AG04449 (cell line): Measurements from ENCODE around the gene DCTPP1.
"Not testable (repeated sequence)": the region's sequence is repeated elsewhere in the genome, so short reads cannot be mapped to it uniquely, and the experiment has no call there.

Experiments used
- CTCF ChIA-PET: fragments of 350-600 bp; formaldehyde crosslinking; extraction: SDS; loops from one replicate; lab custom pipeline; 2021; ENCODE audit warnings: antibody characterized with exemption; lab: Yijun Ruan, JAX
- POLR2A ChIA-PET: fragments of 400-600, 350-600 bp; formaldehyde crosslinking; extraction: SDS; loops from one replicate; lab custom pipeline; 2020; ENCODE audit warnings: antibody characterized with exemption, inconsistent platforms; lab: Yijun Ruan, JAX
- DNase-seq: peaks from one replicate; pipeline ENCODE4 v3.0.0-alpha.2; 2010; ENCODE audit warnings: low read depth, low spot score
- H3K4me3 ChIP-seq: 2 replicates; pipeline ENCODE4 v1.5.1; 2011; ENCODE audit warnings: low read depth, mild to moderate bottlenecking, control low read depth, low read length
- TF ChIP-seq, protein P1 (sequence below): IDR thresholded peaks from one replicate; pipeline ENCODE4 v1.5.1; 2011; ENCODE audit warnings: mild to moderate bottlenecking, moderate library complexity, low read length, control low read depth, inconsistent platforms; ENCODE audit not compliant: insufficient read depth; ENCODE audit errors: missing control alignments

Gene DCTPP1

DNA sequence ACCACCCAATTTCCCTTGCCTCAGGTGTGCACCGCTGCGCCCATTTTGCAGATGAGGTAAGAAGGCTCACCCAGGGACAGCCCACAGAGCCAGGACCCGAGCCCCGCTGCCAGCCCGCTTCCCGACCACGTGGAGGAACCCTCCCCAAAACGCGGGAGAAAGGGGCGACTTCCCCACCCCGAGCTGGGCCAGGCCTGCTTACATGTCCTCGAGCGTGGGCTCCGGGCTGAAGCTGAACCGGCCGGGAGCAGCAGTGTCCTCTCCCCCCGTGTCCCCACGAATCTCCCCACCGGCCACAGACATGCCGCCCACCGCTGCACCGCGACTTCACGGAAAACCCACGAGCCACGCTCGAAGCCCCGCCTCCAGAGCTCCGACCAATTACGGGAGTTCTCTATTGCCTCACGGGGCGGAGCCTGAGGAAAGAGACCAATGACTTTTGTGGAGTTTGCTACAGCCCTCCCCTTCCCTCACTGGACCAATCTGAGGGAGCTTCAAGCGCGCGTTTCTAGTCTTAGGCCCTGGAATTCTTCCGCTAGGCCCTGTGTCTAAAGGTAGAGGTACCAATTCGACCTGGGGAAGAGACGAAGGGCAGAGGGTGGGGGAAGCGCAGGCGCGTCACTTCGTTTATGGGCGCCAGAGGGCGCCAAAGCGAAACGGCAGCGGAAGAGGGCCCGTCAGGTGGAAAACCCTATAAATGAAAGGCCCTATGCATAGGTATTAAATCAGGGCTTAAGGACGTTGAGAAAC lies at the start of gene DCTPP1:
TSS of gene DCTPP1 (minus strand) at position 353 of the 750 bp plus-strand sequence. CDS start at position 303, 50 bp downstream.
- ChIA-PET POLR2A (interaction anchor here (0.7 to 1.0 kb wide), 6 partner anchors 12 to 186 kb away, joined by 3 to 5 read pairs (median 3); partner anchors contain the start of gene SEPHS2), CTCF (interaction anchor here (0.5 to 3.6 kb wide), 40 partner anchors 9 to 384 kb away, joined by 3 to 43 read pairs (median 4); partner anchors contain the start of genes SEPHS2, ZNF688, ZNF747 and ZNF764)

DNA sequence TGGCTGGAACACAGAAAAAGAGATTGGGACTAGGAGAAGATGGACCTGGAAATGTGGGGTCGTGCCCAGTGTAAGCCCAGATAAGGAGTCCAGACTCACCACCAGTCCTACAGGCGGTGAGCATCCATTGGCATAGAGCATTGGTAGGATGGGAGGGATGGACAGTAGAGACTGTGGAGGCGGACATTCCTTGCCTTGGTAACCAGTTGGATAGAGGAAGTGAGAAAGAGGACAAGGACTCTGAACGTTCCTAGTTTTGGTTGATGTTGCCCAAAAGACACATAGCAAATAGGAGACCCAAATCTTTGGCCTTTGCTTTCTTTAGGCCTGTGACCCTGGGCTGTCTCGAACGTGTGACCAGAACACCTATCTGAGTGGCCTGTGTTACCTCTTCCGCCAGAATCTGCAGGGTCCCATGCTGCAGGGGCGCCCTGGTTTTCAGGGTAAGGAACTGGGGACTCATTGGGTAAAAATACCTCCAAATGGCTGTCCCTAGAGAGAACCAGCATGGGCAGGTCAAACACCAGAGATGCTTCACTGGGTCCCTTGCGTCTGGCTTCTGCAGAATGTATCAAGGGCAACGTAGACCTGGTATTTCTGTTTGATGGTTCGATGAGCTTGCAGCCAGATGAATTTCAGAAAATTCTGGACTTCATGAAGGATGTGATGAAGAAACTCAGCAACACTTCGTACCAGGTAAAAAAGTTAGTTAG lies 49.1 kb upstream of the DCTPP1 start:
- no peak for DNase-seq
- no peak overlapping the region for H3K4me3 ChIP-seq
- TF ChIP-seq, protein P1, sequence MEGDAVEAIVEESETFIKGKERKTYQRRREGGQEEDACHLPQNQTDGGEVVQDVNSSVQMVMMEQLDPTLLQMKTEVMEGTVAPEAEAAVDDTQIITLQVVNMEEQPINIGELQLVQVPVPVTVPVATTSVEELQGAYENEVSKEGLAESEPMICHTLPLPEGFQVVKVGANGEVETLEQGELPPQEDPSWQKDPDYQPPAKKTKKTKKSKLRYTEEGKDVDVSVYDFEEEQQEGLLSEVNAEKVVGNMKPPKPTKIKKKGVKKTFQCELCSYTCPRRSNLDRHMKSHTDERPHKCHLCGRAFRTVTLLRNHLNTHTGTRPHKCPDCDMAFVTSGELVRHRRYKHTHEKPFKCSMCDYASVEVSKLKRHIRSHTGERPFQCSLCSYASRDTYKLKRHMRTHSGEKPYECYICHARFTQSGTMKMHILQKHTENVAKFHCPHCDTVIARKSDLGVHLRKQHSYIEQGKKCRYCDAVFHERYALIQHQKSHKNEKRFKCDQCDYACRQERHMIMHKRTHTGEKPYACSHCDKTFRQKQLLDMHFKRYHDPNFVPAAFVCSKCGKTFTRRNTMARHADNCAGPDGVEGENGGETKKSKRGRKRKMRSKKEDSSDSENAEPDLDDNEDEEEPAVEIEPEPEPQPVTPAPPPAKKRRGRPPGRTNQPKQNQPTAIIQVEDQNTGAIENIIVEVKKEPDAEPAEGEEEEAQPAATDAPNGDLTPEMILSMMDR = no peak
- POLR2A ChIA-PET = no interaction called here
- CTCF ChIA-PET = interaction anchor here (3.8 kb wide), 1 partner anchor 29 kb away, joined by 18 read pairs; no protein-coding TSS in a partner anchor

More for the DNA sequence above, at the start of gene DCTPP1:
- TF ChIP-seq, protein P1 = peak; percentile 71
- peak; percentile 91 for DNase-seq
- peak within 1 kb of the TSS; percentile 94 for H3K4me3 ChIP-seq

DNA sequence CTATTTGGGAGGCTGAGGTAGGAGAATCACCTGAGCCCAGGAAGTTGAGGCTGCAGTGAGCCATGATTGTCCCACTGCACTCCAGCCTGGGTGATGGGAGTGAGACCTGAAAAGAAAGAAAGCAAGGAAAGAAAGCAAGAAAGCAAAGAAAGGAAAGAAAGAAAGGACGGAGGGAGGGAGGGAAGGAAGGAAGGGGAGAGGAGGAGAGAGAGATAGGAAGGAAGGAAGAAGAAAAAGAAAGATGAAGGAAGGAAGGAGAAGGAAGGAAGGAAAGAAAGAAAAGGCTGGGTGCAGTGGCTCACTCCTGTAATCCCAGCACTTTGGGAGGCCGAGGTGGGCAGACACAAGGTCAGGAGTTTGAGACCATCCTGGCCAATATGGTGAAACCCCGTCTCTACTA lies 47.9 kb upstream of the DCTPP1 start:
- POLR2A ChIA-PET = not testable (repeated sequence)

DNA sequence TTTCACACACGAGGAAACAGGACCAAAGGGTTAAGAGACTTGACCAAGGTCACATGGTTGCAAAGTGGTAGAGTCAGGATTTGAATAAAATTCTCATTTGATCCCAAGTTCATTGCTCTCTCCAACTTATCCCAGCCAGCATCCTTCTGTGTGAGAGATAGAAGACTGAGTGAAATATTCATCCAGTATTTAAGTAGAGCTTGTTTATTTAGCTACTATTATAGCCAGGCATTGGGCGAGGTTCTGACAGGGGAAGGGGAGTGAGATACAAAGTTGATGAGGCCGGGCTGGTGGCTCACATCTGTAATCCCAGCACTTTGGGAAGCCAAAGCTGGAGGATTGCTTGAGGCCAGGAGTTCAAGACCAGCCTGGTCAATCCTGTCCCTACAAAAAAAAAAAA lies 47.2 kb upstream of the DCTPP1 start:
- POLR2A ChIA-PET = no interaction called here
- TF ChIP-seq, protein P1 = no peak
- CTCF ChIA-PET = interaction anchor here (2.1 kb wide), 1 partner anchor 27 kb away, joined by 7 read pairs; no protein-coding TSS in a partner anchor

More for the DNA sequence above, 47.9 kb upstream of the DCTPP1 start:
- not testable (repeated sequence) for H3K4me3 ChIP-seq, DNase-seq
- CTCF ChIA-PET = interaction anchor here (0.7 kb wide), 1 partner anchor 205 kb away, joined by 3 read pairs; no protein-coding TSS in a partner anchor

DNA sequence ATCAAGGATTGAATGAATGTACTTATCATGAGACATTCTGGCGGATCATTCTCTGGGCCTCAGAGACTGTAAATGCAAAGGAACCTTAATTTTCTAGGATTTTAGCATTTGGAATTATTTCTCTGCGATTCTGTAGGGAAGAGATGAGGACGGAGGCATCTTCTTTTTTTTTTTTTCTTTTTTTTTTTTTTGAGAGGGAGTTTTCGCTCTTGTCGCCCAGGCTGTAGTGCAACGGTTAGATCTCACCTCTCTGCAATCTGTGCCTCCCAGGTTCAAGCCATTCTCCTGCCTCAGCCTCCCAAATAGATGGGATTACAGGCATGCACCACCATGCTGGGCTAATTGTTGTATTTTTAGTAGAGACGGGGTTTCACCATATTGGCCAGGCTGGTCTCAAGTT lies 44.9 kb upstream of the DCTPP1 start:
- TF ChIP-seq, protein P1 = no peak
- CTCF ChIA-PET = interaction anchor here (2.1 kb wide), 1 partner anchor 25 kb away, joined by 7 read pairs; no protein-coding TSS in a partner anchor
- no peak for DNase-seq
- POLR2A ChIA-PET = no interaction called here
- no peak overlapping the region for H3K4me3 ChIP-seq

More for the DNA sequence above, 47.2 kb upstream of the DCTPP1 start:
- no peak overlapping the region for H3K4me3 ChIP-seq
- DNase-seq = no peak

DNA sequence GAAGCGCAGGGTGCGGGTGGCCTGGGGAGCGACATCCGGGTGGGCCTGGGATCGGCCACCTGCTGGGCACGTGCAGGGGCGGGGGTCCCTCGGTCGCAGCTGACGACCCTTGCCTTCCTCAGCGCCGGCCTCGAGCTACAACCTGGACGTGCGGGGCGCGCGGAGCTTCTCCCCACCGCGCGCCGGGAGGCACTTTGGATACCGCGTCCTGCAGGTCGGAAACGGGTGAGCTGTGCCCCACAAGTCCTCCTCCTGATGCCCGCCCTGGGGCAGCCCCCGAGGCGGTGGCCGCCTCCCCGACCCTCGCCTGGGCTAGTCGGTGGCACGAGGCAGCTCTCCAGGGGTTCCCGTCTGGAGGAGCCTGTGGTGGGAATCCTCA lies 44.2 kb upstream of the DCTPP1 start:
- H3K4me3 ChIP-seq = no peak overlapping the region
- TF ChIP-seq, protein P1 = no peak
- ChIA-PET POLR2A (no interaction called here), CTCF (interaction anchor here (1.3 to 1.7 kb wide), 2 partner anchors 24 to 32 kb away, joined by 3 to 6 read pairs; no protein-coding TSS in a partner anchor)
- no peak for DNase-seq
